Pancreas (tissue), 10 donors: ENCODE measurements around the gene UQCC5. TPM values are rescaled to one million over a fixed set of nuclear protein-coding genes. Genes with fewer than 3 reads are reported as not detected.

ENCODE experiments used
- ATAC-seq, 4 donors: fragments of 200-7000 bp; cut with Tn5 transposase; one replicate each; pipeline versions ENCODE4 v1.8.0 to v1.9.1; 2020; ENCODE audit warnings: mild to moderate bottlenecking in 4 of 4, moderate library complexity in 4 of 4
- DNase-seq, 6 donors: peaks; one replicate each; pipeline ENCODE4 v3.0.0-alpha.2; 2020
- FAIRE-seq: peaks from 2 replicates; lab custom pipeline; 2012; peaks lifted over from hg19 to GRCh38; lab: Jason Lieb, UNC
- H3K27ac ChIP-seq, 4 donors: fragments of 200-600 bp; sonication (generic); 1 replicate in 3 of 4; 2 replicates in 1 of 4; pipeline versions ENCODE4 v1.5.0 to v1.8.0; 2020
- H3K27me3 ChIP-seq, 4 donors: fragments of 200-600 bp; one replicate each; pipeline ENCODE4 v1.8.0; 2021
- H3K36me3 ChIP-seq, 3 donors: fragments of 200-600 bp; sonication (generic) in 1 of 3; one replicate each; pipeline versions ENCODE4 v1.5.0 to v1.8.0; 2020 to 2021
- H3K4me1 ChIP-seq, 3 donors: fragments of 200-600 bp; one replicate each; pipeline ENCODE4 v1.8.0; 2021
- H3K4me3 ChIP-seq, 4 donors: fragments of 200-600 bp; sonication (generic) in 2 of 4; one replicate each; pipeline versions ENCODE4 v1.5.0 to v1.8.0; 2020 to 2021
- H3K9me3 ChIP-seq, 4 donors: fragments of 200-600 bp; one replicate each; pipeline ENCODE4 v1.8.0; 2021
- WGBS, 2 donors: extraction: QIAGEN DNeasy Blood & Tissue Kit; methylation state at CpG; one replicate each; pipeline ENCODE4 v1.1.7; 2013; 5-methylcytosine and 5-hydroxymethylcytosine counted together
- intact Hi-C, 3 donors: fragments of 100-400 bp; cut with DNase I; formaldehyde crosslinking; loops; one replicate each; pipeline versions ENCODE4 v1.11.1 to v1.14.2; 2022
- polyA plus RNA-seq, 2 donors: library from polyadenylated mRNA; stranded (reverse); fragments of 200-250 nt; gene quantifications; one replicate each; pipeline ENCODE4 v1.2.3, GENCODE V29; 2013
- total RNA-seq, 6 donors: library from RNA; stranded (reverse); fragmentation: NEBNext Ultra II Directional in 4 of 6; extraction: Animal tissue kit (Norgen Biotek cat#: 25700) in 4 of 6; gene quantifications; one replicate each; pipeline versions ENCODE4 v1.2.1 to v1.2.4, GENCODE V29; 2021 to 2023
- TF ChIP-seq, protein P1 (sequence below), 4 donors: fragments of 200-600 bp; sonication (generic) in 3 of 4; IDR thresholded peaks; one replicate each; pipeline versions ENCODE4 v1.5.0 to v1.8.0; 2021; ENCODE audit warnings: antibody characterized with exemption in 4 of 4
- donor health status: healthy with polysubstance abuse.
- donor health status: DM: no; HTN: no; CAD: no; lungs with moderate emphysema.
- donor health status: DM: no; HTN: no; CAD: no.
- donor health status: control.
- donor health status: control.
- donor health status: Bipolar disorder and iron deficiency.
- donor health status: DM: yes; HTN: yes; CAD: no.
- donor health status: DM: no; HTN: no; CAD: no.
- donor health status: DM: no; HTN: no; CAD: no.
- donor health status: DM: yes; HTN: yes; CAD: no.

Gene UQCC5
- total and polyA plus RNA-seq, 8 donors: 5.0 to 41.8 (median 7.7) TPM

DNA sequence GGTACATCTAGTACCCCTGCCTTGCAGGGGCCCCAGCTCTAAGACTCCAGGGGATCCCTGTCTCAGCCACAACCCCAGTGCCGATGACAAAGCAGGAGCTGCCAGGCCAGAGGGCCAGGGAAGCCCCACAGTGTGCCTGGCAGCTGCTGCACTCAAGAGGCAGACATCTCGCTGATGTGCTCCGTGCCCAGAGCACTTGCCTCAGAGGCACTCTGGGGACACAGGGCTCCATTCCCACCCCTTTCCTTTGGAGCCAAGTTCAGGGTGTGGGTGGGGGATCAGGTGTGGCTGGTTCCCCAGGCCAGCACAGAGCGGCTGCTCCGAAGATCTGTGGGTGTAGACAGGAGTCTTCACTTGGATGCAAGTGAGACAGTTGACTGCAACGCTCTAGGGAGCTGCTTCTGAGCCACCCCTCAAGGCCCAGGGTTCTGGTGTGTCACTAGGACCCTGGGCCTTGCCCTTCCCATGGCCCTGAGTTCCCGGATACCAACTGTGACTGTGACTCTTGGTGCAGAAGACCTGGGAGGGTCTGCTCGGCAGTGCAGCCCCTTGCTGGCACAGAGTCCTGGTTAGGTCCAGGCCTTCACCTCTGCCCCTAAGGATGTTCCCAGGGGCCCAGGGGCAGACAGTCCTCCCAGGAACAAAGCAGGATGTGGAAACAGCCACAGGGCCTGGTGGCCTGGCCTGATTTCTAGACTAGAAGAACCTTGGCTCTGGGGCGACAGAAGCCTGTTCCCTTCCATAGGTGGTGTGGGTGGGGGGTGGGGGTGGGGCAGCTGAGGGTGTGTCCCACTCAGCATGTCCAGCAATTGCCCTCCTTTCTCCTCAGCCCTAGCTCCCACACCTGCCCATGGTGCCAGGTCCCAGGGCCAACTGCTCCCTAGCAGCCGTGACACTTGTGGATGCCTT lies 5.2 kb upstream of the UQCC5 start:
- no peak for FAIRE-seq
- H3K27ac ChIP-seq: no peak overlapping the region
- DNase-seq: peak in 4 of 6 donors; percentile 1 to 44 (median 17)
- WGBS, 2 donors: 88 to 92% methylated on average over 10 of the region's 10 CpGs
- no peaks in the 10 kb centered on the region for H3K36me3 ChIP-seq
- intact Hi-C loops: no loop called here
- H3K4me3 ChIP-seq: no peak overlapping the region
- no peak for ATAC-seq
- H3K9me3 ChIP-seq: no peaks in the 10 kb centered on the region
- H3K27me3 ChIP-seq: no peaks in the 10 kb centered on the region
- no peaks in the 10 kb centered on the region for H3K4me1 ChIP-seq
- TF ChIP-seq, protein P1, sequence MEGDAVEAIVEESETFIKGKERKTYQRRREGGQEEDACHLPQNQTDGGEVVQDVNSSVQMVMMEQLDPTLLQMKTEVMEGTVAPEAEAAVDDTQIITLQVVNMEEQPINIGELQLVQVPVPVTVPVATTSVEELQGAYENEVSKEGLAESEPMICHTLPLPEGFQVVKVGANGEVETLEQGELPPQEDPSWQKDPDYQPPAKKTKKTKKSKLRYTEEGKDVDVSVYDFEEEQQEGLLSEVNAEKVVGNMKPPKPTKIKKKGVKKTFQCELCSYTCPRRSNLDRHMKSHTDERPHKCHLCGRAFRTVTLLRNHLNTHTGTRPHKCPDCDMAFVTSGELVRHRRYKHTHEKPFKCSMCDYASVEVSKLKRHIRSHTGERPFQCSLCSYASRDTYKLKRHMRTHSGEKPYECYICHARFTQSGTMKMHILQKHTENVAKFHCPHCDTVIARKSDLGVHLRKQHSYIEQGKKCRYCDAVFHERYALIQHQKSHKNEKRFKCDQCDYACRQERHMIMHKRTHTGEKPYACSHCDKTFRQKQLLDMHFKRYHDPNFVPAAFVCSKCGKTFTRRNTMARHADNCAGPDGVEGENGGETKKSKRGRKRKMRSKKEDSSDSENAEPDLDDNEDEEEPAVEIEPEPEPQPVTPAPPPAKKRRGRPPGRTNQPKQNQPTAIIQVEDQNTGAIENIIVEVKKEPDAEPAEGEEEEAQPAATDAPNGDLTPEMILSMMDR (IDR thresholded peaks at IDR 0.05): no peak

DNA sequence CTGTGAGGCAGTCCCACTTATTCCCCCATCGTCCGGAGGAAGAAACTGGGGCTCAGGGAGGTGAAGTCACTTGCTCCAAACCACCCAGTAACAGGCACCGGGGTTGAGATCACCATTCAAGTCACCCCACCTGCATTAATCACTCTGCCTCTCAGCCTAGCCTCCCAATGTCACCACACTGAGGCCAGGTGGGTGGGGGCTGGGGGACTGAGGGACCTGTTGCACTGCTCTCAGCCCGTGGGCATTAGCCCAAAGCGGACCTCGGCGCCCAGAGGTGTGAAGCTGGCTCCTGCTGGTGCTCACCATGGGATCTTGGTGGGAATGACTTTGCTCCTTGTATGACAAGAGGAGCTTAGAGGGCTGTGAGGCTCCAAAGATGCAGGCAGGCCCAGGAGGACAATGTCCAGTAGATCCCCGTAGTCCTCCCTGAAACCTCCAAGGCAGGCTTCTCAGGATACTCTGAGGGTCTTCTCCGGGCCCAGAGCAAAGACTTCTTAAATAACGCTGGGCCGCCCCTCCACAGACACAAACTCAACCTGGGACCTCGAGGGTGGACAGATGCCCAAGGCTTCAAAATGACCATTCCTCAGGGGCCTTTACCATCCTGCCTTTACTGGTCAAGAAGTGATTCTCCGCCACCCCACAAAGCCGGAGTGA lies 4.4 kb upstream of the UQCC5 start:
- 94 to 95% methylated on average over 14 of the region's 14 CpGs for WGBS, 2 donors
- H3K9me3 ChIP-seq: no peaks in the 10 kb centered on the region
- H3K27me3 ChIP-seq: no peaks in the 10 kb centered on the region
- ATAC-seq: no peak
- TF ChIP-seq, protein P1 (IDR thresholded peaks at IDR 0.05): no peak
- intact Hi-C loops: no loop called here
- DNase-seq: peak in 4 of 6 donors; percentile 3 to 52 (median 32)
- H3K4me1 ChIP-seq: no peaks in the 10 kb centered on the region
- no peak overlapping the region for H3K27ac ChIP-seq
- H3K4me3 ChIP-seq: no peak overlapping the region
- no peak for FAIRE-seq
- no peaks in the 10 kb centered on the region for H3K36me3 ChIP-seq

- intact Hi-C loops: no loop called here
- WGBS, 2 donors: 83% methylated on average over 5 of the region's 5 CpGs
- H3K27ac ChIP-seq: no peak overlapping the region
- FAIRE-seq (no peak), ATAC-seq (no peak), DNase-seq (peak in 4 of 6 donors; percentile 12 to 52 (median 26))
- no peaks in the 10 kb centered on the region for H3K27me3 ChIP-seq
- H3K9me3 ChIP-seq: no peaks in the 10 kb centered on the region
- TF ChIP-seq, protein P1 (IDR thresholded peaks at IDR 0.05): no peak
- peak overlapping the region in 2 of 4 donors; percentile 49 to 52 for H3K4me3 ChIP-seq
- H3K36me3 ChIP-seq: no peaks in the 10 kb centered on the region
- H3K4me1 ChIP-seq: peaks cover 0 to 3% (median 0%) of the 10 kb centered on the region in 3 donors
Observed at GRCh38 chr3:52532517-52532837, 3.9 kb upstream of the UQCC5 start.

DNA sequence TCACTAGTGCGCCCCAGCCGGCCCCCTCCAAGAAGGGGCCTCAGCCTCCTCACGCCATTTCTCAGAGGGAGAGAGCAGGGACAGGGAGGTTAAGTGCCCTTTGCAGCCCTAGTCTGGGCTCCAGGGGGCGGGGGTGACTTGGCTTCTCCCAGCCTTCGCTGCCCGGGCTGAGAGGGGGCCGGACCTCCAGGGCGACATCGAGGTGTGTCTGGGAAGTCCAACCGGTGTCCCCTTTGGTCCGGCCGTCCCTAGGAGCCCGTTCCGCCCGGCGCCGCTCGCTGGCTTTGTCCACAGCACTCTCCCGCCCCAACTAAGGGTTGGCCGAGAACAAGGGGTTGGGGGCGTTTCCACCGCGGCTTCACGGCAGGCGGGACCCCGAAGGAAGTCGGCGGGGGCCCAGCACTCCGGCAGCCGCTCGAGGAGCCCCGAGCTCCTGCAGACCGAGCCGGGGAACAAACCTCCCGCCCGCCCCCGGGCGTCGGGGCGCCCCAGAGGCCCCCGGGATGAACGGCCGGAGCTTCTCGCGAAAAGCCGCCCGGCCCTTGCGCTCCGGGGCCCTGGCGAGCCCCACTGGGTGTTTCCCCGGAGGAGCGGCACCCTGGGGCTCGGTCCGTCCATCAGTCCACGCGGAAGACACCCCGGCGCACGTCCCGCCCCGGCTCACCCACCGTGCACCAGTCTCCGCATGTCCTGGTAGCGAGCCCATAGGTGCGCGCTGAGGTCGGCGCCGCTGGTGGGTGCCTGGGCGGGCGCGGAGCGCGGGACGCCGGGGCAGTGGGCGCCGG lies 3.4 kb upstream of the UQCC5 start:
- Histone ChIP-seq H3K27ac (no peak overlapping the region), H3K9me3 (no peaks in the 10 kb centered on the region), H3K36me3 (no peaks in the 10 kb centered on the region), H3K4me3 (peak overlapping the region; percentile 16 to 52 (median 43)), H3K4me1 (peaks cover 0 to 8% (median under 1%) of the 10 kb centered on the region in 3 donors), H3K27me3 (no peaks in the 10 kb centered on the region)
- intact Hi-C loops: no loop called here
- 17 to 18% methylated on average over 64 to 78 of the region's 78 CpGs for WGBS, 2 donors
- TF ChIP-seq, protein P1 (IDR thresholded peaks at IDR 0.05): no peak
- DNase-seq: peak in 5 of 6 donors; percentile 10 to 82 (median 46)
- no peak for ATAC-seq
- FAIRE-seq: no peak
